ENCODE results near the gene MSI1.

The MSI1 gene

GRCh38 chr12:120368789-120369602, at the start of gene MSI1:
TSS of gene MSI1 (minus strand) at chr12:120369164. CDS start at chr12:120369091, 73 bp downstream.
- TF ChIP-seq, protein P1, sequence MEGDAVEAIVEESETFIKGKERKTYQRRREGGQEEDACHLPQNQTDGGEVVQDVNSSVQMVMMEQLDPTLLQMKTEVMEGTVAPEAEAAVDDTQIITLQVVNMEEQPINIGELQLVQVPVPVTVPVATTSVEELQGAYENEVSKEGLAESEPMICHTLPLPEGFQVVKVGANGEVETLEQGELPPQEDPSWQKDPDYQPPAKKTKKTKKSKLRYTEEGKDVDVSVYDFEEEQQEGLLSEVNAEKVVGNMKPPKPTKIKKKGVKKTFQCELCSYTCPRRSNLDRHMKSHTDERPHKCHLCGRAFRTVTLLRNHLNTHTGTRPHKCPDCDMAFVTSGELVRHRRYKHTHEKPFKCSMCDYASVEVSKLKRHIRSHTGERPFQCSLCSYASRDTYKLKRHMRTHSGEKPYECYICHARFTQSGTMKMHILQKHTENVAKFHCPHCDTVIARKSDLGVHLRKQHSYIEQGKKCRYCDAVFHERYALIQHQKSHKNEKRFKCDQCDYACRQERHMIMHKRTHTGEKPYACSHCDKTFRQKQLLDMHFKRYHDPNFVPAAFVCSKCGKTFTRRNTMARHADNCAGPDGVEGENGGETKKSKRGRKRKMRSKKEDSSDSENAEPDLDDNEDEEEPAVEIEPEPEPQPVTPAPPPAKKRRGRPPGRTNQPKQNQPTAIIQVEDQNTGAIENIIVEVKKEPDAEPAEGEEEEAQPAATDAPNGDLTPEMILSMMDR (IDR thresholded peaks at IDR 0.05; ENCODE audit: poor library complexity, severe bottlenecking) = no peak

DNA sequence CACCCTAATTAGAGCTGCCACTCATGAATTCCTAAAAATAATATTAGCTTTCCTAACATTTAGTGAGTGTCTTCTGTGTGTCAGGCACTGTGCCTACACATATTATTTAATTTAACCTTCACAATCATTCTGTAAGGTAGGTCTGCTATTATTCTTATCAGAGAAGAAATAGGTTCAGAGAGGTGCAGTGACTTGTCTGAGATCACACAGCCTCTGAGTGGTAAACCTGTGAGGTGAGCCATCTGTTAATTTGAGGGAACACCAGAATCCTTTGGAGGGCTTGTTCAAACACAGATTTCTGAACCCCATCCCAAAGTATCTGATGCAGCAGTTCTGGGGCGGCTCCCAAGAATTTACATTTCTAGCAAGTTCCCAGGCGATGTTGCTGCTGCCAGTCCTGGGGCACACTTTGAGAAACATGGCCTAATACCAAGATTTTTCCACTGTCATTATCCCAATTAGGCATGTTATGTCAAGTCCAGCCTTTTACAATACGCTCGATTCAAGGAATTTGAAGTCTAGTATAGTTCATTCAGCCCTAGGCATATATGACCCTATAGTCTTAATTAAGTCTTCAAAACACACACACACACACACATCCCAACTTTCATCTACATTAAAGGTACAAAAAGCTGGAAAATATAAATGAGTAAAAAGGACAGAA, 49.1 kb upstream of the MSI1 start:
- TF ChIP-seq, protein P1 (IDR thresholded peaks at IDR 0.05; ENCODE audit: poor library complexity, severe bottlenecking) = no peak
- no peaks in the 10 kb centered on the region for H3K27me3 ChIP-seq (ENCODE audit: insufficient read depth, poor library complexity, severe bottlenecking)

More at GRCh38 chr12:120368789-120369602, at the start of gene MSI1:
- ATAC-seq (ENCODE audit: low read depth) = peak; percentile 19; the same call in 1 of the 3 replicates
- no peaks in the 10 kb centered on the region for H3K4me1 ChIP-seq (ENCODE audit: insufficient read depth, poor library complexity, severe bottlenecking)
- H3K9me3 ChIP-seq (ENCODE audit: severe bottlenecking) = no peaks in the 10 kb centered on the region
- no peak within 1 kb of the TSS for H3K27ac ChIP-seq (ENCODE audit: poor library complexity, severe bottlenecking)
- DNase-seq (ENCODE audit: low spot score) = no peak
- peaks cover 50% of the 10 kb centered on the region for H3K27me3 ChIP-seq (ENCODE audit: insufficient read depth, poor library complexity, severe bottlenecking)
- H3K4me3 ChIP-seq (ENCODE audit: severe bottlenecking) = peak within 1 kb of the TSS; percentile 59
- no peaks in the 10 kb centered on the region for H3K36me3 ChIP-seq (ENCODE audit: low read depth)

GRCh38 chr12:120416490-120417216, 47.7 kb upstream of the MSI1 start:
- no peak overlapping the region for H3K4me3 ChIP-seq (ENCODE audit: severe bottlenecking)
- ATAC-seq (ENCODE audit: low read depth) (no peak), DNase-seq (ENCODE audit: low spot score) (no peak)
- H3K27ac ChIP-seq (ENCODE audit: poor library complexity, severe bottlenecking) = no peak overlapping the region
- H3K4me1 ChIP-seq (ENCODE audit: insufficient read depth, poor library complexity, severe bottlenecking) = no peaks in the 10 kb centered on the region
- H3K27me3 ChIP-seq (ENCODE audit: insufficient read depth, poor library complexity, severe bottlenecking) = no peaks in the 10 kb centered on the region
- no peaks in the 10 kb centered on the region for H3K9me3 ChIP-seq (ENCODE audit: severe bottlenecking)
- H3K36me3 ChIP-seq (ENCODE audit: low read depth) = no peaks in the 10 kb centered on the region
- TF ChIP-seq, protein P1 (IDR thresholded peaks at IDR 0.05; ENCODE audit: poor library complexity, severe bottlenecking) = no peak

More for the DNA sequence above, 49.1 kb upstream of the MSI1 start:
- DNase-seq (ENCODE audit: low spot score) (no peak), ATAC-seq (ENCODE audit: low read depth) (no peak)
- H3K27ac ChIP-seq (ENCODE audit: poor library complexity, severe bottlenecking) = no peak overlapping the region
- no peaks in the 10 kb centered on the region for H3K9me3 ChIP-seq (ENCODE audit: severe bottlenecking)
- no peak overlapping the region for H3K4me3 ChIP-seq (ENCODE audit: severe bottlenecking)
- no peaks in the 10 kb centered on the region for H3K36me3 ChIP-seq (ENCODE audit: low read depth)
- no peaks in the 10 kb centered on the region for H3K4me1 ChIP-seq (ENCODE audit: insufficient read depth, poor library complexity, severe bottlenecking)

DNA sequence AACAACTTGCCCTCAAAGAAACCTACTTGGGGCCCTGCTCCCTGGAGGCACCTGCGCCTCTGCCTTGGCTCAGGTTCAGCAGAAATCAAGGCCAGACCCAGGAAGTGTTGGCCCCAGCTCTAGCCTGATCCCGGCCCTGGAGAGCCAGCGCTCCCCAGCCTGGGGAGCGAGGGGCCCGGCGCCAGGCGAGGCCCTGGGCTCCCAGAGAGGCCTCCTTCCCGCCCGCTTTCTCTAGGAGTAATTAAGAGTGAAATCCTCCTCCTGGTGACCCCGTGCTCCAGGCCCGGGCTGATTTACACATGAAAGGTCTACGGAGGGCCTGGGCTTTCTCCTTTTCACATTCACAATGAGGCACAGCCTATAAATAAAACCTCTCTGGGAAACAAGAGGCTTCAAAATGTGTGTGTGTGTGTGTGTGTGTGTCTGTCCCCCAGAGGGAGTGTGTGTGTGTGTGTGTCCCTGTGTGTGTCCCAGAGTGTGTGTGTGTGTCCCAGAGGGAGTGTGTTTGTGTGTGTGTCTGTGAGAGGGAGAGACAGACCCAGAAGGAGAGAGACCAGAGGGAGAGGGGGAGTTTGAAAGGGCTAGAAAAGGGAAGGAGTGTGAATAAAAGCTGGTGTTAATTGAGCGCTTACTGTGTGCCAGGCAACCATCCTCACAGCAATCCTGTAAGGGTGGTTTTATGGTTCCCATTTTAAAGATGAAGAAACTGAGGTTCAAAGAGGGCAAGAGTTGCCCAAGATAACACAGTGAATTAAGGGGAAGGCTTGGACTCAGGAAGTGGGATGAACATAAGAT, 45.1 kb upstream of the MSI1 start:
- Histone ChIP-seq H3K27ac (ENCODE audit: poor library complexity, severe bottlenecking) (no peak overlapping the region), H3K9me3 (ENCODE audit: severe bottlenecking) (no peaks in the 10 kb centered on the region), H3K27me3 (ENCODE audit: insufficient read depth, poor library complexity, severe bottlenecking) (no peaks in the 10 kb centered on the region), H3K4me1 (ENCODE audit: insufficient read depth, poor library complexity, severe bottlenecking) (no peaks in the 10 kb centered on the region), H3K4me3 (ENCODE audit: severe bottlenecking) (no peak overlapping the region), H3K36me3 (ENCODE audit: low read depth) (no peaks in the 10 kb centered on the region)
- TF ChIP-seq, protein P1 (IDR thresholded peaks at IDR 0.05; ENCODE audit: poor library complexity, severe bottlenecking) = no peak
- DNase-seq (ENCODE audit: low spot score) (no peak), ATAC-seq (ENCODE audit: low read depth) (no peak)

All from RWPE2 (cell line).